A673 (cell line): ENCODE measurements around the gene SNRPA. TPM values are rescaled to one million over a fixed set of nuclear protein-coding genes. Genes with fewer than 3 reads are reported as not detected.
A peak's percentile ranks its signal among the peaks of the same experiment; 100 is the strongest.

Source experiments
- BruUV-seq: library from RNA; stranded (reverse); fragments of 400-500 nt; replicated peaks from 2 replicates; lab custom pipeline; 2021; lab: Mats Ljungman, UMichigan
- CTCF ChIA-PET: fragments of 300-600 bp; sonication (Branson Sonifier 250); formaldehyde crosslinking; loops from one replicate; lab custom pipeline; 2022; ENCODE audit warnings: antibody characterized with exemption; lab: Charles Lee
- POLR2A ChIA-PET: fragments of 300-600 bp; sonication (Branson Sonifier 250); formaldehyde crosslinking; loops from one replicate; lab custom pipeline; 2022; ENCODE audit warnings: antibody characterized with exemption; ENCODE audit not compliant: low non-redundant PET; lab: Charles Lee
- DNase-seq: peaks from one replicate; pipeline ENCODE4 v3.0.0-alpha.2; 2015; ENCODE audit warnings: low spot score
- H3K27ac ChIP-seq: fragments of 200-600 bp; sonication (generic); 2 replicates; pipeline ENCODE4 v1.5.1; 2016; ENCODE audit warnings: mixed run types, low read depth, mild to moderate bottlenecking, mixed read lengths, antibody characterized with exemption, low read length; ENCODE audit not compliant: poor library complexity, severe bottlenecking
- H3K27me3 ChIP-seq: fragments of 200-600 bp; sonication (generic); replicated peaks from 2 replicates; pipeline ENCODE4 v1.6.1; 2017; ENCODE audit warnings: mixed run types, low read depth, mild to moderate bottlenecking, mixed read lengths, antibody characterized with exemption, low read length; ENCODE audit not compliant: insufficient read depth, poor library complexity
- H3K36me3 ChIP-seq: fragments of 200-600 bp; sonication (generic); 2 replicates; pipeline ENCODE4 v1.6.1; 2016; ENCODE audit warnings: mixed run types, mild to moderate bottlenecking, mixed read lengths, antibody characterized with exemption, low read length; ENCODE audit not compliant: insufficient read depth, poor library complexity, severe bottlenecking
- H3K4me1 ChIP-seq: fragments of 200-600 bp; sonication (generic); 2 replicates; pipeline ENCODE4 v1.6.1; 2017; ENCODE audit warnings: mixed run types, mild to moderate bottlenecking, mixed read lengths, antibody characterized with exemption, low read length; ENCODE audit not compliant: insufficient read depth, poor library complexity, severe bottlenecking
- H3K4me3 ChIP-seq: fragments of 200-600 bp; sonication (generic); 2 replicates; pipeline ENCODE4 v1.5.1; 2016; ENCODE audit warnings: low read depth, mixed run types, mild to moderate bottlenecking, mixed read lengths, low read length; ENCODE audit not compliant: poor library complexity, severe bottlenecking
- H3K9me3 ChIP-seq: fragments of 200-600 bp; sonication (generic); 2 replicates; pipeline ENCODE4 v1.6.1; 2016; ENCODE audit warnings: mixed run types, low read depth, mild to moderate bottlenecking, mixed read lengths, antibody characterized with exemption, low read length; ENCODE audit not compliant: poor library complexity, severe bottlenecking
- EZH2 ChIP-seq: fragments of 200-600 bp; sonication (generic); IDR thresholded peaks from 2 replicates; pipeline ENCODE4 v1.6.1; 2017; ENCODE audit warnings: borderline replicate concordance, low read depth, mild to moderate bottlenecking, mixed read lengths, antibody characterized with exemption, low read length; ENCODE audit not compliant: poor library complexity, severe bottlenecking
- intact Hi-C: fragments of 100-400 bp; cut with micrococcal nuclease; formaldehyde crosslinking; loops from one replicate; pipeline ENCODE4 v1.10.0; 2022; ENCODE audit not compliant: unreplicated experiment
- total RNA-seq: library from RNA; stranded (reverse); gene quantifications from 2 replicates; pipeline ENCODE4 v1.2.3, GENCODE V29; 2021
- TF ChIP-seq, protein P1 (sequence below): fragments of 300-800, 200-600 bp; sonication (generic); conservative IDR thresholded peaks from 2 replicates; pipeline ENCODE4 v1.5.1; 2017; ENCODE audit warnings: low read depth, mild to moderate bottlenecking, antibody characterized with exemption, low read length, moderate library complexity, mixed read lengths

SNRPA gene
- total RNA-seq, 1 experiment from 2014 or later: 167 TPM

DNA sequence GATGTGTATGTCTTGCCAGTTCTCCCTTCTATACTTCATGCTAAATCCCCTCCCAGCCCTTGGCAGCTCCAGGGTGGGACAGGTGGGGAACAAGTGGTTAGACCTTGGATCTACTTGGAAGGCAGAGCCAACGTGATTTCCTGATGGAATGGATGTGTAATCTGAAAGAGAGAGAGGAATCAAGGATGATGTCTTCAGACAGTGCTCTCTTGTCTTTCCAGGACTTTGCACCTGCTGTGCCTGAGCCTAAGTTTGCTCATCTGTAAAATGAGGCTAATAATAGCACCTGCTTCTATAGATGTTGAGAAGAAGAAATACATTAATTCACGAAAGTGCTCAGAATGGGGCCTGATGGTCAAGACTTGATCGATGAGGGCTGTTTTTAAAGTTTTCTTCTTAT is 41.0 kb downstream of the SNRPA start:
- no peak for DNase-seq
- intact Hi-C loops: no loop called here
- Histone ChIP-seq H3K27me3 (no peaks in the 10 kb centered on the region), H3K9me3 (no peaks in the 10 kb centered on the region), H3K36me3 (no peaks in the 10 kb centered on the region), H3K27ac (no peak overlapping the region), H3K4me3 (no peak overlapping the region), H3K4me1 (no peaks in the 10 kb centered on the region)
- no TSS peak for BruUV-seq
- POLR2A ChIA-PET: no interaction called here
- TF ChIP-seq EZH2: no peak
- TF ChIP-seq, protein P1, sequence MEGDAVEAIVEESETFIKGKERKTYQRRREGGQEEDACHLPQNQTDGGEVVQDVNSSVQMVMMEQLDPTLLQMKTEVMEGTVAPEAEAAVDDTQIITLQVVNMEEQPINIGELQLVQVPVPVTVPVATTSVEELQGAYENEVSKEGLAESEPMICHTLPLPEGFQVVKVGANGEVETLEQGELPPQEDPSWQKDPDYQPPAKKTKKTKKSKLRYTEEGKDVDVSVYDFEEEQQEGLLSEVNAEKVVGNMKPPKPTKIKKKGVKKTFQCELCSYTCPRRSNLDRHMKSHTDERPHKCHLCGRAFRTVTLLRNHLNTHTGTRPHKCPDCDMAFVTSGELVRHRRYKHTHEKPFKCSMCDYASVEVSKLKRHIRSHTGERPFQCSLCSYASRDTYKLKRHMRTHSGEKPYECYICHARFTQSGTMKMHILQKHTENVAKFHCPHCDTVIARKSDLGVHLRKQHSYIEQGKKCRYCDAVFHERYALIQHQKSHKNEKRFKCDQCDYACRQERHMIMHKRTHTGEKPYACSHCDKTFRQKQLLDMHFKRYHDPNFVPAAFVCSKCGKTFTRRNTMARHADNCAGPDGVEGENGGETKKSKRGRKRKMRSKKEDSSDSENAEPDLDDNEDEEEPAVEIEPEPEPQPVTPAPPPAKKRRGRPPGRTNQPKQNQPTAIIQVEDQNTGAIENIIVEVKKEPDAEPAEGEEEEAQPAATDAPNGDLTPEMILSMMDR: no peak
- CTCF ChIA-PET: no interaction called here

DNA sequence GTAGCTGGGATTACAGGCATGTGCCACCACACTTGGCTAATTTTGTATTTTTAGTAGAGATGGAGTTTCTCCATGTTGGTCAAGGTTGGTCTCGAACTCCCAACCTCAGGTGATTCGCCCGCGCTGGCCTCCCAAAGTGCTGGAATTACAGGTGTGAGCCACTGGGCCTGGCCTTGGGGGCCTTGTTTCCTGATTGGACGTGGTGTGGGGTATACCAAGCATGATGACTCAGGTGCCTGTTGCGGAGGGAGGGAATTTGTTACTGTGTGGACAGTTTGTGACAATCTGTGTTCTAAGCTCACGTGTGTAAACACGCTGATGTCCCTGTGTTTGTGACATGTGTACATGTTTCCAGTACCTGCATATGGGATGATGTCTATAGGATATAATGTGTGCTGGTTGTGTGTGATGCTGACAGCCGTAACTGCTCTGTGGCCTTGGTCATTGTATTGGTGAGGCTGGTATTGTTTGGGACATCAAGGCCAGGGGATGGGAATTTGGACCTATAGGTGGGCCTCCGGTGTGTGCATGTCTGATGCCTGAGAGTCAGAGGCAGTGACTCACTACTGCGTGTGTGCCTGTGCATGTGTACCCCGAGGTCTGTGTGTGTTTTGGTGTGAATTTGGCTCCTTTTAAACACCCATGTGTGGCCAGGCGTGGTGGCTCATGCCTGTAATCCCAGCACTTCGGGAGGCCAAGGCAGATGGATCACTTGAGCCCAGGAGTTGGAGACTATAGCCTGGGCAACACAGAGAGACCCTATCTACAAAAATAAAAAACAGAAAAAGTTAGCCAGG is 46.4 kb downstream of the SNRPA start:
- CTCF ChIA-PET: no interaction called here
- no peak for DNase-seq
- TF ChIP-seq, protein P1: no peak
- no peak for TF ChIP-seq EZH2
- H3K4me3 ChIP-seq: peak overlapping the region; percentile 50
- peaks cover 16% of the 10 kb centered on the region for H3K36me3 ChIP-seq
- POLR2A ChIA-PET: no interaction called here
- intact Hi-C loops: no loop called here
- no TSS peak for BruUV-seq
- peaks cover 26% of the 10 kb centered on the region for H3K4me1 ChIP-seq
- H3K27ac ChIP-seq: no peak overlapping the region
- no peaks in the 10 kb centered on the region for H3K27me3 ChIP-seq
- H3K9me3 ChIP-seq: no peaks in the 10 kb centered on the region

DNA sequence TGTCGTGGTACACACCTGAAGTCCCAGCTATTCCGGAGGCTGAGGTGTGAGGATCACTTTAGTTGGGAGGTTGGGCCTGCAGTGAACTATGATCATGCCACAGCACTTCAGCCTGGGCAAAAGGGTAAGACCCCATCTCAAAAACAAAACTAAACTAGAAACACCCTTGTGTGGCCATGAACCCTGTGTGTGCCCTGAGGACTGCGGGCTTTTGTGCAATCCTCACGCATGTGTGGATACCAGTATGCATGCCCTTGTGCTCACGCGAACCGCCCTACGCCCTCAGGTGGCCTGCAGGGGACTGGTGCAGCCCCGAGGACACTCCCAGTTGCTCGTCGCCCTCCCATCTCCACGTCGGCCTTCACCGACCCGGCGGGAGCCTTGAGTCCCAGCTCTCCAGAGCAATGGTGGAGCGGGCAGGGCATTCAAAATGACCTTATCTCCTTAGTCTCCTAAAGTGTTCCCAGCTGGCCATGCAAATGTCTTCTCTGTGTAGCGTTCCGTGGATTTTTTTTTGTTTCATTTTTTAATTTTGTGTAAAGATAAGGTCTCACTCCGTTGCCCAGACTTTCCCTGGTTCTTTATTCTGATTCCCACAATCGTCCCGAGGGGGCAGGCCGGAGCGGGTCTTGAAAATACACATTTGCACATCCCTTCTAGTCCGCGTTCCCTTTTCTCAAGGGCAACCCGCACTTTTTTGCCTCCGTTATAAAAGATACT is 47.1 kb downstream of the SNRPA start:
- H3K9me3 ChIP-seq: no peaks in the 10 kb centered on the region
- peak overlapping the region; percentile 62 for H3K27ac ChIP-seq
- peaks cover 34% of the 10 kb centered on the region for H3K4me1 ChIP-seq
- H3K27me3 ChIP-seq: no peaks in the 10 kb centered on the region
- intact Hi-C loops: loop anchor here (1.0 to 2.0 kb wide), 2 partner anchors 20 to 47 kb away; partner anchors contain the start of genes ACTMAP, RAB4B and SNRPA
- H3K4me3 ChIP-seq: peak overlapping the region; percentile 50
- ChIA-PET CTCF (interaction anchor here (0.7 to 1.0 kb wide), 2 partner anchors 9 to 19 kb away, joined by 5 to 10 read pairs; partner anchors contain the start of gene RAB4B), POLR2A (interaction anchor here (0.7 kb wide), 1 partner anchor 20 kb away, joined by 3 read pairs; the partner anchor contains the start of gene RAB4B)
- TF ChIP-seq, protein P1: peak; percentile 57
- no peak for TF ChIP-seq EZH2
- peak; percentile 34 for DNase-seq
- no TSS peak for BruUV-seq
- peaks cover 21% of the 10 kb centered on the region for H3K36me3 ChIP-seq
